Ovary (tissue), 9 donors: ENCODE data around the gene CAMSAP1. TPM values are rescaled to one million over a fixed set of nuclear protein-coding genes. Genes with fewer than 3 reads are reported as not detected.

Experiments
- DNase-seq, 5 donors: peaks; one replicate each; pipeline ENCODE4 v3.0.0-alpha.2; 2019 to 2020
- H3K27ac ChIP-seq, 2 donors: fragments of 200-600 bp; one replicate each; pipeline versions ENCODE4 v1.5.1 to v1.8.0; 2019 to 2022
- H3K27me3 ChIP-seq: fragments of 200-600 bp; one replicate; pipeline ENCODE4 v1.8.0; 2022
- H3K36me3 ChIP-seq: fragments of 200-600 bp; sonication (generic); one replicate; pipeline ENCODE4 v1.5.1; 2019
- H3K4me1 ChIP-seq: one replicate; pipeline ENCODE4 v1.8.1; 2013; ENCODE audit warnings: mild to moderate bottlenecking, moderate library complexity; ENCODE audit not compliant: insufficient read depth
- H3K4me3 ChIP-seq: fragments of 200-600 bp; sonication (generic); one replicate; pipeline ENCODE4 v1.5.1; 2017
- H3K9me3 ChIP-seq, 2 donors: fragments of 200-600 bp in 1 of 2; sonication (generic) in 1 of 2; one replicate each; pipeline versions ENCODE4 v1.5.1 to v1.8.1; 2013 to 2019; ENCODE audit warnings: mild to moderate bottlenecking in 1 of 2, moderate library complexity in 1 of 2
- CTCF ChIP-seq, 3 donors: fragments of 450-650 bp in 2 of 3; fragments of 200-600 bp in 1 of 3; IDR thresholded peaks; one replicate each; pipeline versions ENCODE4 v1.5.1 to v1.8.0; 2016 to 2022; ENCODE audit warnings: antibody characterized with exemption in 3 of 3, mild to moderate bottlenecking in 1 of 3
- EP300 ChIP-seq: sonication (generic); formaldehyde crosslinking; IDR thresholded peaks from one replicate; pipeline ENCODE4 v1.6.1; 2017; ENCODE audit warnings: antibody characterized with exemption
- POLR2A ChIP-seq: fragments of 450-650 bp; IDR thresholded peaks from one replicate; pipeline ENCODE4 v1.6.1; 2017; ENCODE audit warnings: antibody characterized with exemption, mild to moderate bottlenecking, moderate library complexity
- WGBS, 3 donors: extraction: QIAGEN DNeasy Blood & Tissue Kit in 1 of 3; methylation state at CpG; one replicate each; pipeline versions ENCODE4 v1.1.5 to v1.1.7; 2013 to 2017; 5-methylcytosine and 5-hydroxymethylcytosine counted together
- intact Hi-C, 4 donors: fragments of 100-400 bp; cut with DNase I; formaldehyde crosslinking; loops; one replicate each; pipeline versions ENCODE4 v1.11.0 to v1.15.1; 2022 to 2023
- polyA plus RNA-seq, 2 donors: library from polyadenylated mRNA; stranded (reverse); fragments of 200-250 nt in 1 of 2; fragments of 350-450 nt in 1 of 2; fragmentation: Illumina TruSeq in 1 of 2; extraction: RNeasy Lipid Tissue Mini Kit (QIAGEN cat#74804) in 1 of 2; gene quantifications; one replicate each; pipeline ENCODE4 v1.2.3, GENCODE V29; 2013 to 2014
- total RNA-seq, 7 donors: library from RNA; depleted of rRNA in 2 of 7; stranded (reverse); fragments of >200 nt in 2 of 7; fragmentation: NEBNext Ultra II Directional in 3 of 7; extraction: Animal tissue kit (Norgen Biotek cat#: 25700) in 3 of 7; gene quantifications; one replicate each; pipeline versions ENCODE4 v1.1.0 to v1.2.4, GENCODE V29; 2016 to 2023
- donor health status: DM: no; HTN: no; CAD: no; lungs with moderate emphysema.
- donor health status: DM: no; HTN: no; CAD: no.
- donor health status: Bipolar disorder and iron deficiency.
- donor health status: DM: yes; HTN: yes; CAD: no.
- donor health status: DM: no; HTN: no; CAD: no.
- donor health status: DM: yes; HTN: yes; CAD: no.

CAMSAP1 gene
- total and polyA plus RNA-seq, 9 donors: 9.4 to 62.6 (median 38.0) TPM

- no peaks in the 10 kb centered on the region for H3K9me3 ChIP-seq
- H3K27ac ChIP-seq: no peak overlapping the region
- H3K4me1 ChIP-seq: peaks cover 2% of the 10 kb centered on the region
- no peak for DNase-seq
- TF ChIP-seq POLR2A (no peak), CTCF (IDR thresholded peaks at IDR 0.05) (no peak), EP300 (no peak)
- intact Hi-C loops: no loop called here
- H3K36me3 ChIP-seq: no peaks in the 10 kb centered on the region
- H3K4me3 ChIP-seq: no peak overlapping the region
- 3 to 15% (median 4%) methylated on average over 1 of the region's 1 CpG for WGBS, 3 donors
- H3K27me3 ChIP-seq: no peaks in the 10 kb centered on the region
Measured at GRCh38 chr9:135847833-135848232, 59.5 kb downstream of the CAMSAP1 start.

GRCh38 chr9:135840539-135840938 is 66.8 kb downstream of the CAMSAP1 start:
- intact Hi-C loops: no loop called here
- no peak overlapping the region for H3K27ac ChIP-seq
- WGBS, 3 donors: 88 to 93% (median 88%) methylated on average over 7 of the region's 7 CpGs

GRCh38 chr9:135840107-135840506 is 67.2 kb downstream of the CAMSAP1 start:
- no peak for TF ChIP-seq EP300
- TF ChIP-seq POLR2A: no peak
- TF ChIP-seq CTCF (IDR thresholded peaks at IDR 0.05): no peak
- Histone ChIP-seq H3K27me3 (no peaks in the 10 kb centered on the region), H3K9me3 (no peaks in the 10 kb centered on the region), H3K27ac (no peak overlapping the region), H3K4me3 (no peak overlapping the region), H3K36me3 (no peaks in the 10 kb centered on the region), H3K4me1 (no peaks in the 10 kb centered on the region)
- 96 to 98% (median 96%) methylated on average over 8 to 9 of the region's 9 CpGs for WGBS, 3 donors
- no peak for DNase-seq
- intact Hi-C loops: no loop called here

More at GRCh38 chr9:135840539-135840938, 66.8 kb downstream of the CAMSAP1 start:
- Histone ChIP-seq H3K36me3 (no peaks in the 10 kb centered on the region), H3K27me3 (no peaks in the 10 kb centered on the region), H3K4me3 (no peak overlapping the region), H3K4me1 (no peaks in the 10 kb centered on the region), H3K9me3 (no peaks in the 10 kb centered on the region)
- TF ChIP-seq CTCF (IDR thresholded peaks at IDR 0.05) (no peak), EP300 (no peak), POLR2A (no peak)
- DNase-seq: no peak

GRCh38 chr9:135839516-135839915 is 67.8 kb downstream of the CAMSAP1 start:
- TF ChIP-seq EP300 (no peak), POLR2A (no peak), CTCF (IDR thresholded peaks at IDR 0.05) (no peak)
- WGBS, 3 donors: 95 to 97% (median 95%) methylated on average over 11 of the region's 11 CpGs
- no peak for DNase-seq

More at GRCh38 chr9:135839516-135839915, 67.8 kb downstream of the CAMSAP1 start:
- H3K4me1 ChIP-seq: no peaks in the 10 kb centered on the region
- no peaks in the 10 kb centered on the region for H3K9me3 ChIP-seq
- no peak overlapping the region for H3K27ac ChIP-seq
- intact Hi-C loops: no loop called here
- no peaks in the 10 kb centered on the region for H3K27me3 ChIP-seq
- no peaks in the 10 kb centered on the region for H3K36me3 ChIP-seq
- no peak overlapping the region for H3K4me3 ChIP-seq
